HEK293T (cell line): ENCODE results near the gene CD7.
A peak's percentile ranks its signal among the peaks of the same experiment; 100 is the strongest.

Experiments
- CTCF ChIA-PET: fragments of 350-600 bp; formaldehyde crosslinking; extraction: SDS; loops from one replicate; lab custom pipeline; 2021; ENCODE audit warnings: antibody characterized with exemption, inconsistent platforms; lab: Yijun Ruan, JAX
- POLR2A ChIA-PET: fragments of 350-600 bp; formaldehyde crosslinking; extraction: SDS; loops from one replicate; lab custom pipeline; 2020; ENCODE audit warnings: antibody characterized with exemption, inconsistent platforms; lab: Yijun Ruan, JAX
- DNase-seq: peaks from one replicate; pipeline ENCODE4 v3.0.0; 2012; ENCODE audit warnings: mixed read lengths; ENCODE audit errors: extremely low spot score
- ARNT ChIP-seq: fragments of 450-650 bp; IDR thresholded peaks from 2 replicates; pipeline ENCODE4 v1.6.1; 2017; ENCODE audit warnings: mild to moderate bottlenecking
- BHLHE40 ChIP-seq: fragments of 450-650 bp; IDR thresholded peaks from 2 replicates; pipeline ENCODE4 v1.6.1; 2016; ENCODE audit warnings: mild to moderate bottlenecking, moderate library complexity, borderline replicate concordance
- CTBP1 ChIP-seq: fragments of 450-650 bp; IDR thresholded peaks from 2 replicates; pipeline ENCODE4 v1.6.1; 2016; ENCODE audit warnings: borderline replicate concordance
- ELF4 ChIP-seq: fragments of 450-650 bp; IDR thresholded peaks from 2 replicates; pipeline ENCODE4 v1.6.1; 2017; ENCODE audit warnings: antibody characterized with exemption
- FOXA1 ChIP-seq: fragments of 450-650 bp; IDR thresholded peaks from 2 replicates; pipeline ENCODE4 v1.6.1; 2016; ENCODE audit warnings: mild to moderate bottlenecking
- FOXK2 ChIP-seq: fragments of 450-650 bp; IDR thresholded peaks from 2 replicates; pipeline ENCODE4 v1.6.1; 2016; ENCODE audit warnings: mild to moderate bottlenecking
- FOXM1 ChIP-seq: fragments of 450-650 bp; IDR thresholded peaks from 2 replicates; pipeline ENCODE4 v1.6.1; 2017; ENCODE audit warnings: mild to moderate bottlenecking, borderline replicate concordance
- HDGF ChIP-seq: fragments of 450-650 bp; IDR thresholded peaks from 2 replicates; pipeline ENCODE4 v1.6.1; 2017; ENCODE audit warnings: antibody characterized with exemption, borderline replicate concordance
- L3MBTL2 ChIP-seq: fragments of 450-650 bp; conservative IDR thresholded peaks from 2 replicates; pipeline ENCODE4 v1.6.1; 2016; ENCODE audit warnings: mild to moderate bottlenecking
- LEF1 ChIP-seq: fragments of 450-650 bp; IDR thresholded peaks from 2 replicates; pipeline ENCODE4 v1.6.1; 2017; ENCODE audit warnings: mild to moderate bottlenecking, borderline replicate concordance
- NFRKB ChIP-seq: fragments of 450-650 bp; IDR thresholded peaks from 2 replicates; pipeline ENCODE4 v1.6.1; 2016; ENCODE audit warnings: mild to moderate bottlenecking, moderate library complexity
- PKNOX1 ChIP-seq: fragments of 450-650 bp; IDR thresholded peaks from 2 replicates; pipeline ENCODE4 v1.6.1; 2016
- SP1 ChIP-seq: fragments of 450-650 bp; IDR thresholded peaks from 2 replicates; pipeline ENCODE4 v1.6.1; 2017
- SUZ12 ChIP-seq: fragments of 450-650 bp; IDR thresholded peaks from 2 replicates; pipeline ENCODE4 v1.6.1; 2016; ENCODE audit warnings: mild to moderate bottlenecking
- TARDBP ChIP-seq: fragments of 450-650 bp; IDR thresholded peaks from 2 replicates; pipeline ENCODE4 v1.6.1; 2016
- ZNF384 ChIP-seq: fragments of 450-650 bp; IDR thresholded peaks from 2 replicates; pipeline ENCODE4 v1.6.1; 2016

The CD7 gene

GRCh38 chr17:82295472-82295814 lies 22.0 kb downstream of the CD7 start:
- no peak for TF ChIP-seq NFRKB
- no peak for TF ChIP-seq PKNOX1
- no peak for TF ChIP-seq FOXK2
- TF ChIP-seq TARDBP: no peak
- TF ChIP-seq SUZ12: no peak
- TF ChIP-seq HDGF: no peak
- no peak for TF ChIP-seq SP1
- TF ChIP-seq CTBP1: no peak
- TF ChIP-seq L3MBTL2: no peak
- no peak for TF ChIP-seq LEF1
- TF ChIP-seq FOXM1: no peak
- TF ChIP-seq BHLHE40: no peak
- TF ChIP-seq FOXA1: no peak
- TF ChIP-seq ZNF384: no peak
- TF ChIP-seq ARNT: no peak
- TF ChIP-seq ELF4: no peak
- CTCF ChIA-PET: interaction anchor here (0.6 kb wide), 1 partner anchor 83 kb away, joined by 5 read pairs; the partner anchor contains the start of gene CCDC57
- POLR2A ChIA-PET: no interaction called here
- DNase-seq: no peak

GRCh38 chr17:82294064-82294773 lies 23.2 kb downstream of the CD7 start:
- TF ChIP-seq LEF1 (no peak), HDGF (no peak), ARNT (no peak), BHLHE40 (no peak), NFRKB (no peak), L3MBTL2 (no peak)
- ChIA-PET POLR2A (interaction anchor here (1.0 kb wide), 1 partner anchor 51 kb away, joined by 3 read pairs; no protein-coding TSS in a partner anchor), CTCF (interaction anchor here (0.7 kb wide), 1 partner anchor 56 kb away, joined by 3 read pairs; no protein-coding TSS in a partner anchor)
- DNase-seq: no peak

- ChIA-PET POLR2A (interaction anchor here (0.6 to 3.5 kb wide), 23 partner anchors 7 to 295 kb away, joined by 3 to 30 read pairs (median 4); partner anchors contain the start of genes CD7 and CSNK1D), CTCF (interaction anchor here (0.6 to 1.5 kb wide), 3 partner anchors 55 to 364 kb away, joined by 3 read pairs; no protein-coding TSS in a partner anchor)
- 0 out of 2 replicates have a peak, but pooled peaks have one; percentile 16 for TF ChIP-seq FOXM1
- TF ChIP-seq FOXK2: no peak
- TF ChIP-seq L3MBTL2: peak; percentile 87
- TF ChIP-seq HDGF: no peak
- no peak for TF ChIP-seq LEF1
- DNase-seq: peak; percentile 98
These were observed 24.9 kb downstream of the CD7 start for GRCh38 chr17:82292251-82293154.

- CTCF ChIA-PET: interaction anchor here (0.6 to 1.5 kb wide), 3 partner anchors 16 to 55 kb away, joined by 3 read pairs; no protein-coding TSS in a partner anchor
- no peak for DNase-seq
- no peak for TF ChIP-seq ZNF384
- TF ChIP-seq L3MBTL2: no peak
- POLR2A ChIA-PET: interaction anchor here (0.8 to 3.5 kb wide), 13 partner anchors 8 to 263 kb away, joined by 3 to 30 read pairs (median 8); partner anchors contain the start of gene CSNK1D
These were observed 25.7 kb downstream of the CD7 start for GRCh38 chr17:82291582-82292250.

- ChIA-PET CTCF (no interaction called here), POLR2A (interaction anchor here (1.2 kb wide), 2 partner anchors 13 to 14 kb away, joined by 3 to 7 read pairs; partner anchors contain the start of gene CSNK1D)
- TF ChIP-seq CTBP1: 0 out of 2 replicates have a peak, but pooled peaks have one; percentile 25
- 0 out of 2 replicates have a peak, but pooled peaks have one; percentile 24 for TF ChIP-seq HDGF
- peak; percentile 50; the same call in 1 of the 2 replicates for TF ChIP-seq ELF4
- TF ChIP-seq FOXM1: no peak
- TF ChIP-seq L3MBTL2: peak; percentile 99
- no peak for TF ChIP-seq SUZ12
- peak; percentile 71 for DNase-seq
These were observed 29.3 kb downstream of the CD7 start for GRCh38 chr17:82287868-82288801.
